Mesodermal cell (in vitro differentiated cells): ENCODE data around the gene PDGFRA.
A peak's percentile ranks its signal among the peaks of the same experiment; 100 is the strongest.

Experiments
- H3K27ac ChIP-seq: 2 replicates; pipeline ENCODE4 v1.7.0; 2013; ENCODE audit warnings: mild to moderate bottlenecking, low read depth, low read length, moderate library complexity; ENCODE audit not compliant: severe bottlenecking
- H3K36me3 ChIP-seq: 2 replicates; pipeline ENCODE4 v1.7.1; 2013; ENCODE audit warnings: mild to moderate bottlenecking, low read length, moderate library complexity; ENCODE audit not compliant: control insufficient read depth, insufficient read depth
- H3K4me1 ChIP-seq: one replicate; pipeline ENCODE4 v1.7.1; 2013; ENCODE audit warnings: mild to moderate bottlenecking, low read length; ENCODE audit not compliant: insufficient read depth, control insufficient read depth, poor library complexity, severe bottlenecking
- H3K4me3 ChIP-seq: 2 replicates; pipeline ENCODE4 v1.7.0; 2013; ENCODE audit warnings: low read length, control low read depth, mild to moderate bottlenecking; ENCODE audit not compliant: insufficient read depth, poor library complexity, severe bottlenecking; ENCODE audit errors: extremely low read depth
- H3K9me3 ChIP-seq: 2 replicates; pipeline ENCODE4 v1.7.1; 2013; ENCODE audit warnings: mild to moderate bottlenecking, low read length, moderate library complexity; ENCODE audit not compliant: control insufficient read depth
- WGBS, 2 experiments: methylation state at CpG; one replicate each; pipeline ENCODE4 v1.1.5; 2013; ENCODE audit warnings: missing lambda C conversion rate in 2 of 2; ENCODE audit not compliant: insufficient coverage in 2 of 2; 5-methylcytosine and 5-hydroxymethylcytosine counted together

PDGFRA gene

DNA sequence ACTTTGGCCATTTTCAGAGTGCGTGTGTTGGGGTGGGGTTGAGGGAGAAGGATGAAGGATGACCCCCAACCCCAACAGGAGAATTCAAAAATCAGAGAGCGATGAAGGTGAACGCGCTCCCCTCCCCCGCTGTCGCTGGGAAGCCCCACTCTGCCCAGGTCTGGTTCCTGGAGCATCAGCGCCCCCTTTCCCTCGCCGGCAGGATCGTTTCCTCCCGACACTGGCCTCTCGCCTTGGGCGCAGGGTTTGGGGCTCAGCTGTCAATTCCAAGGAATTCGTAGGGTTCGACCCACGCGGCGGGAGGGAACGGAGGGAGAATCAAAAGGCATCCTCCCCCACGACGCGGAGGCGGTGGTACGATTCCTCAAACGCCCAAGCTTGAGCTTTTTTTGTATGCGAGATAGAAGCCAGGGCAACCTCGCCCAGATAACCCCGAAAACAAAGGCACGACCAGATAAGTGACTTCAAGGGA lies 1.0 kb upstream of the PDGFRA start:
- Histone ChIP-seq H3K27ac (peak overlapping the region; percentile 72), H3K36me3 (peaks cover 5% of the 10 kb centered on the region), H3K4me3 (peak overlapping the region; percentile 63), H3K9me3 (no peaks in the 10 kb centered on the region), H3K4me1 (peaks cover 19% of the 10 kb centered on the region)
- 0 to 1% methylated on average over 20 to 28 of the region's 29 CpGs for WGBS, 2 experiments

DNA sequence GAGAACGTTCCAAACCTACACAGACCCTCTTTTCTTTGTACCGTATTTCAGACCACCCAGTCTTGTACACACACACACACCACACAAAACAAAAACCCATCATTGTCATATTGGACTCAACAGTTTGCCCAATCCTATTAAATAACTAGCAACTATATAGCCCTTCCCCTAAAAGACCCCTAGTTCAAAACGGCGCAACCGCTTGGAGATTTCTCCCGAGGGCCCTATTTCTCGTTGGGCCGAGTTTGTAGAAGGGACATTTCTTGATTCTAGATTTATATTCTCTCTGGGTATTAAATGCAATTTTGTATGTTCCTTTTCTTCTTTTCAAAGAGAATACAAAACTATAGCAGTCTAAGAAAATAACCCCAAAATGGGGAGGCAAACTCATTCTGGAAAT lies 547 bp upstream of the PDGFRA start:
- peaks cover 5% of the 10 kb centered on the region for H3K36me3 ChIP-seq
- H3K9me3 ChIP-seq = no peaks in the 10 kb centered on the region
- H3K4me1 ChIP-seq = peaks cover 19% of the 10 kb centered on the region
- H3K27ac ChIP-seq = peak overlapping the region; percentile 72
- WGBS, 2 experiments = 0% methylated on average over 1 to 2 of the region's 8 CpGs
- peak overlapping the region; percentile 63 for H3K4me3 ChIP-seq

GRCh38 chr4:54229631-54230483 lies 764 bp downstream of the PDGFRA start:
- Histone ChIP-seq H3K36me3 (peaks cover 5% of the 10 kb centered on the region), H3K4me3 (peak overlapping the region; percentile 63), H3K4me1 (peaks cover 19% of the 10 kb centered on the region), H3K27ac (peak overlapping the region; percentile 72), H3K9me3 (no peaks in the 10 kb centered on the region)
- WGBS, 2 experiments = 1% methylated on average over 33 to 53 of the region's 63 CpGs

- peak overlapping the region; percentile 63 for H3K4me3 ChIP-seq
- WGBS, 2 experiments = 2% methylated on average over 54 to 56 of the region's 63 CpGs
- peak overlapping the region; percentile 29 for H3K27ac ChIP-seq
Measured at GRCh38 chr4:54230484-54231418, 1.7 kb downstream of the PDGFRA start.

GRCh38 chr4:54231419-54231767 lies 2.3 kb downstream of the PDGFRA start:
- Histone ChIP-seq H3K9me3 (no peaks in the 10 kb centered on the region), H3K4me3 (peak overlapping the region; percentile 63), H3K36me3 (peaks cover 17% of the 10 kb centered on the region), H3K27ac (no peak overlapping the region), H3K4me1 (peaks cover 8% of the 10 kb centered on the region)
- WGBS, 2 experiments = 1 to 2% methylated on average over 14 to 16 of the region's 20 CpGs

More at GRCh38 chr4:54230484-54231418, 1.7 kb downstream of the PDGFRA start:
- Histone ChIP-seq H3K9me3 (no peaks in the 10 kb centered on the region), H3K4me1 (peaks cover 13% of the 10 kb centered on the region), H3K36me3 (peaks cover 10% of the 10 kb centered on the region)

- no peaks in the 10 kb centered on the region for H3K9me3 ChIP-seq
- H3K4me1 ChIP-seq = peaks cover 8% of the 10 kb centered on the region
- WGBS, 2 experiments = 5 to 7% methylated on average over 51 to 52 of the region's 63 CpGs
- H3K36me3 ChIP-seq = peaks cover 22% of the 10 kb centered on the region
- peak overlapping the region; percentile 63 for H3K4me3 ChIP-seq
- peak overlapping the region; percentile 51 for H3K27ac ChIP-seq
Measured at GRCh38 chr4:54231768-54232688, 2.9 kb downstream of the PDGFRA start.

DNA sequence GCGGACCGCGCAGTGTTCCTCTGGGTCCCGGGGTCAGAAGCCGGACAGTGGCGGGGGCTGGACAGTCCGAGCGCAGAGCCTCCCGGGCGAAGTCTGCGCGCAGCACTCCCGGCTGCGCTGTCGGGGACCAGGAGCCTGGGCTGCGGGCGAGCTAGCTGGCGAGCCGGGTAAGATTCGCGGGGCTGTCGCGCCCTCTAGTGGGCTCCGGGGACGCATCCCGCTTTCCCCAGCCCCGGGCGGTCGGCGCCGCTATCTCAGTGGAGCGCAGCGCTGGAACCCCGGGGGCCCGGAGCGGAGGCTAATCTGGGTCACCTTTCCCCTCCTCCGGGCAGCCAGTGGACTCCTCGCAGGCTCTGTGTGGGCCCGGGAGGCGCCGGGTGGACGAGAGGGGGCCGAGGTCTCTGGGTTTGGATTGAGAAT lies 4.2 kb downstream of the PDGFRA start:
- Histone ChIP-seq H3K4me3 (peak overlapping the region; percentile 63), H3K4me1 (peaks cover 7% of the 10 kb centered on the region), H3K9me3 (peaks cover 9% of the 10 kb centered on the region), H3K36me3 (peaks cover 35% of the 10 kb centered on the region), H3K27ac (peak overlapping the region; percentile 86)
- WGBS, 2 experiments = 0 to 1% methylated on average over 33 to 41 of the region's 43 CpGs

- Histone ChIP-seq H3K9me3 (peaks cover 14% of the 10 kb centered on the region), H3K4me1 (peaks cover under 1% of the 10 kb centered on the region), H3K36me3 (peaks cover 41% of the 10 kb centered on the region), H3K4me3 (peak overlapping the region; percentile 63), H3K27ac (peak overlapping the region; percentile 86)
- 1 to 2% methylated on average over 39 to 47 of the region's 67 CpGs for WGBS, 2 experiments
Measured at GRCh38 chr4:54233697-54234496, 4.8 kb downstream of the PDGFRA start.

DNA sequence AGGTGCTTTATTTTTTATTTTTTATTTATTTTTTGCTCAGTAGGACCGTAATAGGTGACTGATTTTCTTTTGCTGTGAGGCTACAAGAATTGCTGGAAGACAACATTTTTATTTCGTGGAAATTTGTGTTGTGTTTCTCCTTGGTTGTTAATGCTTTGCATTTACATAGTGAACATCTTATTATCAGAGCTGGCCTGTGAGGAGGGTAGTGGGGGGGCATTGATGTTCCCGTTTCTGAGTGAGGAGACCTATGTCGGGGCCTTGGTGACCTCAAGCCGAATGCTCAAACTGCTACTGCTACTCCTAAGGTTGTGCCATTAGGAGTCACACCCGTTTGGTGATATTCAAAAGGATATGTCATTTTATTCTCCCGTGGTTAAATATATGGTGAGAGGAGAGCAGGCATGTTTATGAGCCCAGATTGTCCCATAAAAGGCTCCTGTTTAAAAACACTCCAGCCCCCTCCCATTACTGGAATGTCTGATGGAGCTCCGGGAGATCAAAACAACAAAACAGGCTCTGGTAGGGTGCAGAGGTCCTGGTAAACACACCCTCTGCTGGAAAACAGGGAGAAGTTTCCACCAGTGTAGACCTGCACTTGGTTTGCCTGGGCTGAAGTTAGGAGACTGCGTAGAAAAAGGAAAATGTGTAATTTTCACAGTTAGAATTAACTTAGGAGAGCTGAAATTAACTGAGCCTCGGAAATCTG lies 5.6 kb downstream of the PDGFRA start:
- 39 to 55% methylated on average over 4 to 9 of the region's 10 CpGs for WGBS, 2 experiments
- H3K4me3 ChIP-seq = peak overlapping the region; percentile 63

More for the DNA sequence above, 5.6 kb downstream of the PDGFRA start:
- Histone ChIP-seq H3K9me3 (peaks cover 21% of the 10 kb centered on the region), H3K27ac (peak overlapping the region; percentile 24), H3K4me1 (no peaks in the 10 kb centered on the region), H3K36me3 (peaks cover 47% of the 10 kb centered on the region)
